ENCODE results near the gene EPN3.

The EPN3 gene

DNA sequence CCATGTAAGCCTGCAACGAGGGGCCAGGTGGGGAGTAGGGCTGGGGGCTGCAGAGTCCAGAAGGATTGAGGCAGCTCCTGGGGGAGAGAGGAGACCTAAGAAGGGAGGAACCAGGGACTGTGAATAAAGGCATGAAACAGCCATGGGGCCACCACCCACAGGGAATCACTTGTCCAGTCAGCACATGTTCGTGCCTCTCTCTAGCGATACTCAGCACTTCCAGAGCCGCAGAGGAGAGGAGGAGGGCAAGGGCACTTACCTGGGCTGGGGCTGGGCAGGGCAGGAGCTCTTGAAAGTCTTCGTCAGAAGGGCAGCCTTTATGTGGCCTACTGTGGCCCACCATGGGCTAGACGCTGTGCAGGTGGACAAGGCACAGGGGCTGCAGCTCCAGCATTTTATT, 52.2 kb downstream of the EPN3 start:
- TF ChIP-seq EP300 (IDR thresholded peaks at IDR 0.05; ENCODE audit: borderline replicate concordance) (no peak), TCF12 (IDR thresholded peaks at IDR 0.05; ENCODE audit: low read depth) (no peak), CEBPB (IDR thresholded peaks at IDR 0.05) (no peak)

GRCh38 chr17:50585346-50585745, 52.8 kb downstream of the EPN3 start:
- TF ChIP-seq ZBTB7A (IDR thresholded peaks at IDR 0.05; ENCODE audit: low read depth): no peak
- no peak for TF ChIP-seq TAF1 (IDR thresholded peaks at IDR 0.05; ENCODE audit: low read depth)
- no peak for TF ChIP-seq RAD21 (IDR thresholded peaks at IDR 0.05; ENCODE audit: low read depth)
- TF ChIP-seq YY1 (IDR thresholded peaks at IDR 0.05; ENCODE audit: low read depth): no peak
- no peak for TF ChIP-seq EGR1 (IDR thresholded peaks at IDR 0.05)
- TF ChIP-seq USF1 (IDR thresholded peaks at IDR 0.05): no peak
- no peak for TF ChIP-seq CEBPB (IDR thresholded peaks at IDR 0.05)

DNA sequence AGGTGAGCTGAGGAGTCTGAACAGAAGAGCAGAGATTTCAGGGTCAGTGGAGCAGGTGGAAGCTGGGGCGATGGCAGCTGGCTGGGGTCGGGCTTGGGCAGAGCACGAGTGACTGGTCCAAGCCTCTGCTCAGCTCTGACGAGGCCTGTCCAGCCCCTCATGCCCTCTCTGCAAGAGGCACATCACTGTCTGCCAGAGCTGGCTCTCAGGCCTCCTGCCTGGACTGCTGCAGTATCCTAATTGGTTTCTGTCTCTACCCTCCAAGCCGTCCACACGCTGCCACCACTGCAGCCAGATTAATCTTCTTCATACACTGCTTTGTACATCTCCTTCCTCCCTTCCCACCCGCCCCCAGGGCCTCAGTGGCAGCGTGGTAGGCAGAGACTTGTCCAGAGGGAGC, 53.4 kb downstream of the EPN3 start:
- TF ChIP-seq USF1 (IDR thresholded peaks at IDR 0.05) (no peak), ZBTB7A (IDR thresholded peaks at IDR 0.05; ENCODE audit: low read depth) (no peak), FOXM1 (IDR thresholded peaks at IDR 0.05; ENCODE audit: borderline replicate concordance, low read depth) (no peak), YY1 (IDR thresholded peaks at IDR 0.05; ENCODE audit: low read depth) (no peak), RAD21 (IDR thresholded peaks at IDR 0.05; ENCODE audit: low read depth) (no peak), EP300 (IDR thresholded peaks at IDR 0.05; ENCODE audit: borderline replicate concordance) (no peak), TEAD4 (IDR thresholded peaks at IDR 0.05) (no peak), CREB1 (IDR thresholded peaks at IDR 0.05; ENCODE audit: low read depth) (no peak), NFIC (IDR thresholded peaks at IDR 0.05) (no peak), CEBPB (IDR thresholded peaks at IDR 0.05) (no peak), TCF12 (IDR thresholded peaks at IDR 0.05; ENCODE audit: low read depth) (no peak), MAX (IDR thresholded peaks at IDR 0.05) (no peak), REST (IDR thresholded peaks at IDR 0.05; ENCODE audit: low read depth) (no peak), EGR1 (IDR thresholded peaks at IDR 0.05) (no peak), TAF1 (IDR thresholded peaks at IDR 0.05; ENCODE audit: low read depth) (no peak)

- TF ChIP-seq CEBPB (IDR thresholded peaks at IDR 0.05) (no peak), ZBTB7A (IDR thresholded peaks at IDR 0.05; ENCODE audit: low read depth) (no peak), TEAD4 (IDR thresholded peaks at IDR 0.05) (no peak), FOXM1 (IDR thresholded peaks at IDR 0.05; ENCODE audit: borderline replicate concordance, low read depth) (no peak), TAF1 (IDR thresholded peaks at IDR 0.05; ENCODE audit: low read depth) (no peak), RAD21 (IDR thresholded peaks at IDR 0.05; ENCODE audit: low read depth) (no peak), TCF12 (IDR thresholded peaks at IDR 0.05; ENCODE audit: low read depth) (no peak), USF1 (IDR thresholded peaks at IDR 0.05) (no peak), NFIC (IDR thresholded peaks at IDR 0.05) (no peak), MAX (IDR thresholded peaks at IDR 0.05) (no peak), CREB1 (IDR thresholded peaks at IDR 0.05; ENCODE audit: low read depth) (no peak), YY1 (IDR thresholded peaks at IDR 0.05; ENCODE audit: low read depth) (no peak), EGR1 (IDR thresholded peaks at IDR 0.05) (no peak), EP300 (IDR thresholded peaks at IDR 0.05; ENCODE audit: borderline replicate concordance) (no peak), REST (IDR thresholded peaks at IDR 0.05; ENCODE audit: low read depth) (no peak)
Measured at GRCh38 chr17:50586421-50587247, 54.1 kb downstream of the EPN3 start.

DNA sequence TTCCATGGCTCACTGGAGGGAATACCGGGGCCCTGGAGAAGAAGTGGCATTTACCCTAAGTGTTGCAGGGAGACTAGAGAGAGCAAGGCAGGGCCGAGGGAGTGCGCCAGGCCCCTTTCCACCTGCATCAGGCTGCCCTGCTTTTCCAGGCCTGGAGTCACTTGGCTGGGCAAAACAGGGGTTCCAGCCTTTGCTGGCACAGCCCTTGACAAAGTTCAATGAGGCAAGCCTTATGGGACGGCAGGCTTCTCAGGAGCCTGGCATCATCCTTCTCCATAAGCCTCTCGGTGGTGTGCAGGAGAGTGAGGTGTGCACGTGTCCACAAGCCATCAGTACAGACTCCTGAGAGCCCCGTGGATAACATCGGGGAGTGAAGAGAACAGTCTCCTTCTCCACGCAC, 55.0 kb downstream of the EPN3 start:
- TF ChIP-seq ZBTB7A (IDR thresholded peaks at IDR 0.05; ENCODE audit: low read depth) (no peak), TEAD4 (IDR thresholded peaks at IDR 0.05) (no peak), EP300 (IDR thresholded peaks at IDR 0.05; ENCODE audit: borderline replicate concordance) (no peak), MAX (IDR thresholded peaks at IDR 0.05) (no peak), FOXM1 (IDR thresholded peaks at IDR 0.05; ENCODE audit: borderline replicate concordance, low read depth) (no peak), RAD21 (IDR thresholded peaks at IDR 0.05; ENCODE audit: low read depth) (no peak)

All from Ishikawa (cell line).